GM19239 (cell line): ENCODE measurements around the gene SLAMF9.
A peak's percentile ranks its signal among the peaks of the same experiment; 100 is the strongest.

Experiments
- DNase-seq: peaks from one replicate; pipeline ENCODE4 v3.0.0; 2011; ENCODE audit warnings: low spot score; ENCODE audit not compliant: insufficient read length
- FAIRE-seq: peaks from 2 replicates; lab custom pipeline; 2011; peaks lifted over from hg19 to GRCh38; lab: Jason Lieb, UNC

The SLAMF9 gene

DNA sequence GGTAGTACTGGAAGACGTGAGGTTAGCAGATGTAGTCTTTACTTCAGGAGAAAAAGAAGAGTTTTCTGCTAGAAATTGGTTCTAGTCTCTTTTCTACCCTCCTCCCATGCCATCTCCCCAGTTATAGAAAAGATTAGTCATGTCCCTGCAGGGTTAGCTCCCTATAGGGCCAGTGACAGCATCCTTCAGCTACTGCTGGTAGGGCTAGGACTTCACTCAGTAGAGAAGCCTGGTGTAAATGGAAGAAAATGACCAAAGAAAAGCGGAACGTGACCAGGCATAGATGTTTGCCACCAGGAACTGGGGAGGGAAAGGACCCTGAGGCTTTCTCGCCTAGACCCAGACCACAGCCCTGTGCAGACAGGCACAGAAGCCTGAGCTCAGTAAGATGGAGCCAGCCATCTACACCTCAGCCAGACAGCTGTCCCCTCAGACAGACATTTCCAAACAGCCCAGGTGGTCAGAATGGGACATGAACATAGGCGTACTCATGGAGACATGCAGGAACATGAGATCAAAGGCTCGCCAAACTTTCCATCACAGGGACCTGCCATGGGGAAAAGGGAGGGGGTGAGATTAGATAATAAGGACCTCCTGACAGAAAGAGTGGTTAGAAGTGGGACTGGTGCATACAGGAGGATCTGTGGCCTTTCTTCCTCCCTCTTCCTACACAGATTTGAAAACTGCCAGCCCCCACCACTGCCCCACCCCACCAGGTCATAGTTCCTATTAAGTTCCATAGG is 23.5 kb upstream of the SLAMF9 start:
- no peak for FAIRE-seq

DNA sequence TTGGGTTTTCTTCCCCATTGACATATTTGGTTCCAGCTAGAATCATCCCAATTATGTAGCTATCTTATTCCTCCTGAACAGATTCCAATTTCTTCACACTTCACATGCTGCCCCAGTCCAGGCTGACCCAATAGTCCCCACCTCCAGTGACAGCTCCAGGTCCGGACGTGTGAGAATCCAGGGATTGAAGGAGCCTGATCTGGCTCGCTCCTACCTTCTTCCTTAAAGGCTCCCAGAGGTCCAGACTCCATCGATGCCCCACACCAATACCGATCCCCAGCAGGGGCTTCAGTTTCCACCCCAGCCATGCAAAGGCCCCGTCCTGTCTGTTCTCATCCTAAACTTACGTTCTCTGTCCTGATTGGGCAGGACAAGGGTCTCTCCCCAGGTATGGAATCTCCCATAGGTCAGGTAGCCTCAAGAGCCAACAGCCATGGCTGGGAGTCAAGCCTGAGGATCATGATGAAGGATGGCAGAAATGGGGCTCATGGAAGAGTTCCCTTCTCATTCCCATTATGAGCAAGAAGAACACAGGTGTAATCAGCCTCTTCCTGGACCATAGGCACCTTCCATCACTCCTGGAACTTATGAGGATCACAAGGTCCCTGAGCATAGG is 20.4 kb upstream of the SLAMF9 start:
- DNase-seq (no peak), FAIRE-seq (no peak)

More for the DNA sequence above, 23.5 kb upstream of the SLAMF9 start:
- no peak for DNase-seq

DNA sequence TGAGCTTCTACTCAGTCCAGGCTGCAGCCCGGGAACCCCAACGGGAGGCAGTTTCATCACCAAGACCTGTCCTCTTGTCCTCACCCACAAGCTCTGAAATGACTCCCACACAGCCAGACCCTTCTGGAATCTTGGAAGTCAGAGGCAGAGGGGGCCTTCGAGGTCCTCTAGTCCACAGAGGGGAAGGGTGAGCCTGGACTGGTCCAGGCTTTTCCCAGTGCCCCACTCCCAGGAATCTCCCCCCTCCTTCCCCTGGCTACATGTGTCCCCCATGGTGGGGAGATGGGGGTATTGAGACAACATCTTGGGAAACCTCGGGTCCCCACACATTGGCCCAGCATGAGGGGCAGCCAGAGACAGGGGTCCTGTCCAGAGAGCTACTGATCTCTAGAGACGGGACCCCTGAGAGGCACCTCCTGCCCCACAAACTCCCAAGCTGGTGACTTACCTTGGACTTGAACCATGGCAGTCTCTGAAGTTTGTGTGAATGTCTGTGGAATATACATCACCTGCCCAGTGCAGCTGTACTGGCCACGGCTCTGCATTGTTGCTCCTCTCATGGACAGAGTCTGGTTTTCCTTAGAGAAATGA is 19.4 kb upstream of the SLAMF9 start:
- DNase-seq (no peak), FAIRE-seq (no peak)

DNA sequence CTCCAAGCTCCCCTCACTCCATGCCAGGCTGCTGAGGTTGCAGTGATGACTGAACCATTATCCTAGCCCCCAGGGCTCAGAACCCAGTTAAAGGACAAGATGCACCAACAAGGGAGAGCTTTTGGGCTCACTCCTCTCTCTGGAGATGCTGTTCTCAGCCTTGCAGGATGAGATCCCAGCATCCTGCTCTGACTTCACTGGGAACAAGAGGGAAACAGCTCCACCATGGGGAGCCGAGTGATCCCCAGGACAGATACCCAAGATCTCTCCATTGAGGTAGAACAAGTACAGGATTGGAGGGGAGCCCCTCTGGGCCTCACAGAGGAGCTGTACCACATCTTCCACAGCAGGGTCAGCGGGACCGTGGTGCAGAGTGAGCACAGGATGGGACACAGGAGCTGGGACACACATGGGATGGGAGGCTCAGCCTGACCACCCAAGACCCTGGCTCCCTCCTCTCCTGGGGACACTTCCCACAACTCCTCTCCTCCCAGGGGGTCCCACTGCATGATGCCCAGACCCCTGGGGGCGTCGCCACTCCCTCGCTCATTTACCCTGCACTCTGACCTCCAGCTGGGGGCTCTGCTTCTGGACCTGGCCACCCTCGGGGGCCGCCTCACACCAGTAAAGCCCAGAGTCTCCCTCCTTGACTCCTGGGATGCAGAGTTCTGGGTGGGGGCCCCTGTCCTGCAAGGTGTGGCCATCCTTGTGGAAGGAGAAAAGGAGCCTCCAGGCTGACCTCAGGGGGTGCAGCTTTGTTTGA is 18.6 kb upstream of the SLAMF9 start:
- FAIRE-seq (no peak), DNase-seq (no peak)

DNA sequence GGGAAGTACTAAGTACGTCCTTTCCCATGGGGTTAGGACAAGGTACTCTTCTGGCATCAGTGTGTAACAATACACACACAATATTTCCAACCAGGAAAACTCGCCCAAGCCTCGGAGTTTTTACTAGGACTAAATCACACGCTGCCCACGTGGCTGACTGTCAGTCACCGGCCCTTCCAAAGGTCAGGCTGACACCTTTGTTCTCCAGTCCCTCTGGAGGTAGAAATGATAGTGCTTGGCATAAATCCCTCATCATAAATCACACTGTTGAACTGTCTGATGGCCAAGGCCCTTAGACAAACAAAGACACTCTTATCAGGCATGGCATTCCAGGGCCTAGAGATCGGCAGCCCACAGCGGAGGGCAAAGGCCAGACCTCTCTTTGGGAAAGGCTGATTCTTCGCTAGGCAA is 16.9 kb upstream of the SLAMF9 start:
- FAIRE-seq = no peak
- DNase-seq = no peak

DNA sequence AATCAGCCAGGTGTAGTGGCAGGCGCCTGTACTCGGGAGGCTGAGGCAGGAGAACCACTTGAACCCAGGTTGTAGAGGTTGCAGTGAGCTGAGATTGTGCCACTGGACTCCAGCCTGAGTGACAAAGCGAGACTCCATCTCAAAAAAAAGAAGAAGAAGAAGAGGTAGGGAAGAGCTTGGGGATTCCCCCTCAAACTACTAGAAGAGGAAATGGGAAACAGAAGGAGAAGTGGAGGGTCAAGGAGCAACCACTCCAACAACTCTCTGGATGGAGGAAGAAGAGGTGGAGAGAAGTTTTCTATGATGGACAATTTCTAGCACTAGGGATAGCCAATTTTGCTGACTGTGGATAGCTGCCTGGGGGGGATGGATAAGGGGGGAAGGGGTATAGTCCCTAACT is 14.9 kb upstream of the SLAMF9 start:
- DNase-seq (no peak), FAIRE-seq (no peak)

DNA sequence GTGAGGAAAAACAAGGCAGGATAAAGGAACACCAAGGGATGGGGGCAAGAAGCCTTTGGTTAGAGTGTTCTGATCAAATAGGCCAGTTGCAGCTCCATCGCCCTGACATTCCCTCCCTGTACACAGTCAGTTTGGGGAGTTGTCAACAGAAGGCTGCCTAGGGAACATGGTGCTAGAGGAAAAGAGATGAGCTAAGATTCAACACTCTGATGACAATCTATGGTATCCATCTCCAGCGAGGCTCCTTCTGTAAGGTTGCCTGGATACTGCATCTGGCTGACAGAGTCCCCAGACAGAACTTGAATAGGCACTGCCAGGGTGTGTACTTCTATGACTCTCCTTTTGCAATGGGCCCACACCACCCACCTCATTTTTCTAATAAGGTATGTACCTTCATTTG is 11.2 kb upstream of the SLAMF9 start:
- DNase-seq (no peak), FAIRE-seq (no peak)

DNA sequence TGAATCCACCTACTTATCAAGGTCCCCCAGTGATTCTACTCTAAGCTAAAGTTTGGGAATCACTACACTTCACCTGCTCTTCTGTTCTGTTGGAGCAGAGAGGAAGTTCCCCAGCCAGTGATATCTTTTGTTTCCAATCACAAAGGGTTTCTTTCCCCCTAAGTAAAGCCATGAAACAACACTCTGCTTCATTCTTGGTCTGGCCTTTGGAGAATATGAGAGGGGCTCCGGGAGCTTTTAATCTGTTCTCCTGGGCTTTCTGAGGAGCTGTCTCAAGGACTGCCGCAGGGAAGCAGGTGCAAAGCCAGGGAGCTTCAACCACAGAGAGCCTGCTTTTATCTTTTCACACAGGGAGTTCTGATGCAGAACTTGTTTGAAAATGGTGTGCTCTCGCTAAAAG is 10.1 kb upstream of the SLAMF9 start:
- no peak for DNase-seq
- no peak for FAIRE-seq

DNA sequence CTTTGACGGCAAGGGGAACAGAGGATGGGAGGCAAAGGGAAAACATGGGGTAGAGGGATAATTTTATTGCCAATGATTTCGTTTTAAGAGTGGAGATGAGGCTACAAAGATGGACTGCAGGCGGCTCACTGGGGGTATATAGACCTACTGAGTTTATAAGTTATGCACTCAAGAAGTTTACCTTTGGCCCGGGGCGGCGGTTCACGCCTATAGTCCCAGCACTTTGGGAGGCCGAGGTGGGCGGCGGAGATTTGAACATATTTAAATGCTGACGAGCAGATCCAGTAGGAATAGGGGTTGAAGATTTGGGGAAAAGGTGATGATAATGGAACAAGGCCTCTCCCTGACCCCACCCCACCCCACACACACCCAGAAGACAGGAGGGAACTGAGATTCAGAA is 8.1 kb upstream of the SLAMF9 start:
- DNase-seq (no peak), FAIRE-seq (no peak)

DNA sequence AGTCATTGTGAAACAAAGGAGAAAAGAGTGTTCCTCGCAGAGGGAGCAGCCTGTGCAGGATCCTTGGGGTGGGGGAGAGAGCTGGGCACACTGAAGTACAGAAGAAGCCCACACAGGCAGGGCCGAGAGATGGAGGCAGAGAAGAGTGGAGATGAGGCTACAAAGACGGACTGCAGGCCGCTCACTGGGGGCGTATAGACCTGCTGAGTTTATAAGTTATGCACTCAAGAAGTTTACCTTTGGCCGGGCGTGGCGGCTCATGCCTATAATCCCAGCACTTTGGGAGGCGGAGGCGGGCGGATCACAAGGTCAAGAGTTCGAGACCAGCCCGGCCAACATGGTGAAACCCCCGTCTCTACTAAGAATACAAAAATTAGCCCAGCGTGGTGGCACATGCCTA is 7.6 kb upstream of the SLAMF9 start:
- FAIRE-seq (no peak), DNase-seq (no peak)

DNA sequence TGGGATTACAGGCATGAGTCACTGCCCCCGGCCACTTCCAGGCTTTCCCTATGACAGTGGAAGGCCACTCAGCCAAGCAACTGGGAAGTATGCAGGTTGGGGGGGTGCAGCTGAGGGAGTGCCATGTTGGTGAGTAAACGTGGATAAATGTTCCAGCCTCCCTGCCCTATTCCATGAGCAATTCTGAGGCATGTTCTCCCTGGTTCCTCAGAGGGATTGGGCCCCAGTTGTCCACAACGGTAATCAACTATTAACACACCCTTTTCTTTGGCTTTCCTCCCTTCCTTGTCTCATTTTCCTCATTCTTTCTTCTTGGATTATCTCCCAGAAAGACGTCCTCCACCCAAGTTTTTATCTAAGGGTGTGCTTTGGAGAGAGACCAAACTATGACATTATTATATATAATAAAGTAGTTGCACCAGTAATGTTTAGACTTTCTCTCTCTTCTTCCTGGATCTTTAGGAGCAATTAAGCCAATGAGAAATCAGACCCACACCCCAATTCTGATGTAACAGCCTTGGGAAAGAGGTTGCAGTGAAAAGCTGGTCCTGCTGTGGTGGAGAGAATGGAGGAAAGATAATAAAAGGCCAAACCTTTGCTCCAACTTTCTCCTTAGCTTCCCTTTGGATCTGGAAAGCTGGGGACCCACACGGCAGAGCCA is 6.8 kb upstream of the SLAMF9 start:
- no peak for FAIRE-seq

DNA sequence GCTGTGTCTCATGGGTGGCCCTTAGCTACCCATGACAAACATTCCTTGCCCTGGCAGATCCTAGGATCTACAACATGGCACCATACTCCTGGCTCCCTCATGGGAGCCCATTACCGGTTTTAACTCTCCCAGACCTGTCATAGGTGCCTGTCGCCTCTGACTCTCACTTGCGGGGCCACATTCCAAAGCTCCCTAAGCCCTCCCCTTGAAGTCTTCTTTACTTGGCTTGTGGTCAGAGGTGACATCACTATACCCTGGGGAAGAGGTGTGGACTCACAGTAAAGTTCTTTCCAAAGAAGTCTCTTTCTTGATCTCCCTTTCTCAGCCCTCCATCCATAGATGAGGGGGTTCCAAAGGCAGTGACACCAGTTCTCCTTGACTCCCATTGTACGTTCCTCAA is 5.4 kb upstream of the SLAMF9 start:
- FAIRE-seq (no peak), DNase-seq (no peak)

More for the DNA sequence above, 6.8 kb upstream of the SLAMF9 start:
- no peak for DNase-seq

DNA sequence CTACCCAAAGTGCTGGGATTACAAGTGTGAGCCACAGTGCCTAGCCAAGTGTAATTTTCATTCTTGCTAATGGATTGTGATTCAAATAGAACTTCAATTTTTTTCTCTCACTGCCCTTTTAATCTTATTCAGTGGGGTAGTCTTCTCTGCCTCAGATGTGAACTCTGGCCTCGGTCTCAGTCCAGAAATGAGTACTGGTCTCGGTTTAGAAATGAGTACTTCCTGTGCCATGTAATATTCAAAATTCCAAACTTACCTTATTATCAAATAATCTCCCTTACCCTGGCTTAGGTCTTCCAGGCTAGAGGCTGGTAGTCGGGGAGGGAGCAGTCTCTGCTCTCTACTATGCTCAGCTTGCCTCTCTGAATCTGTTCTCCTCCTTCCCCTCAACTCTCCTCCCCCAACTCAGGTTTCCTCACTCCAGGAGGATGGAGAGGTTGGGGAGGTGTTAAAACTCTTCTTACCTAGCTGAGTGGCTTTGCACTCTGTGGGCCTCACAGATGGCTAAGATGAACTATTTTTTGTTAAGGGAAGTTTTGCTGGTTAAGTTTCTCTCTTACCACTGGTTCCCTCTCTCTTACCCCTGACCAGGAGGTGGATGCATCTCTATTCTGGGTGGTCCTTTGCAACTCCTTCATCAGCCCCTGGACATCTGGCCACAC is 4.8 kb upstream of the SLAMF9 start:
- FAIRE-seq (peak; percentile 72), DNase-seq (no peak)

DNA sequence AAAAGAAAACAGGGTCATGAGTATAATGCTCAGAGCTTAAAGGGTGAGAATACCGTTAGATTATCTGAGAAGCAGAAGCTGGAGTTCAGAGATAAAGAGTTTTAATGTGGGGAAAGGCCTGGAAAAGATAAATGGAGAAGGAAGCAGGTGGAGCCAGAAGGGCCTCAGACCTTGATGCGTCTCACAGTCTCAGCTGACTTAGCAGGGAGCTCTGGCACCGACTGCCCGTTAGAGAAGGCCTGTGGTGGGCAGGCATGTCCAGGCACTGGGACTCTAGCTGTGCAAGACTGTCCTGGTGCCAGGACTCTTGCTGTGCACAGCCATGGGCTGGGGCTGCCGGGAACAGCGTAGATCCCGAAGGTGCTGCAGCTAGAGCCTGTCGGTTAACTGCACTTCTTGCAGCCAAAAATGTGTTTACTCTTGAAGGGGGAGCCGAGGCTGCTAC is 3.8 kb upstream of the SLAMF9 start:
- DNase-seq (no peak), FAIRE-seq (no peak)

DNA sequence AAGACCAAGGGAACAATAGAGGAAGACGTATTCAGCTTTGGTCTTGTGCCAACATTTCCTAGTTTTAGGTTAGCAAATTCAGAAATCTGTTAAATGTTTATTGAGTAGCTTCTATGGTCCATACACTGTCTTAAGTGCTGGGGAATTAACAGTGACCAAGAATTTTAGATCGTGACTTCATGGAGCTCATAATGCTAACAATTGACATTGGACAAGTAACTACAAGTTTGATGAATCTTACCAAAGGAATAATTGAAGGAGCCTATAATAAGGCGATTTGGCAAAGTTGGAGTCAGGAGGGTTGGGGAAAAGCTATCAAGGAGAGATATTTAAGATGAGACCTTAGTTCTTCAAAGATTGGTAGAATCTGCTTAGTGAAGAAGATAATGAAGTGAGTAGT is 1.4 kb upstream of the SLAMF9 start:
- FAIRE-seq (no peak), DNase-seq (no peak)

DNA sequence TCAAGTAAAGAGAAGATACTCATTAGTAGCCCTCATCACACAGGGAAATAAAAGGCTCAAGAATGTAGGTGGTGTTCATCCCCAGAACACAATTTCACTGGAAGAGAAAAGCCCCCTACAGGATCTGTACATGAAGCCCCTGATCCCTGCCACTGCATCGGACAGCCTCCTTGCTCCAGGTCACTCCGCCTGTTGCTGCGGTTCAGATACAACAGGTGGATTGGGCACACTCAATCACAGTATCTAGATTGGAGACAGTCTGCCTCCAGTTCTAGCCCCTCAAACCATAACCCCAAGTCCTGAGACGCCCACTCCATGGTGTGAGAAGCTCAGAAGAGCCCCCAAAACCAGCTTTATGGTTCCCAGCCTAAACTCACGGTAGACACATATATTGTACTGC is 1.1 kb downstream of the SLAMF9 start:
- FAIRE-seq (no peak), DNase-seq (no peak)

DNA sequence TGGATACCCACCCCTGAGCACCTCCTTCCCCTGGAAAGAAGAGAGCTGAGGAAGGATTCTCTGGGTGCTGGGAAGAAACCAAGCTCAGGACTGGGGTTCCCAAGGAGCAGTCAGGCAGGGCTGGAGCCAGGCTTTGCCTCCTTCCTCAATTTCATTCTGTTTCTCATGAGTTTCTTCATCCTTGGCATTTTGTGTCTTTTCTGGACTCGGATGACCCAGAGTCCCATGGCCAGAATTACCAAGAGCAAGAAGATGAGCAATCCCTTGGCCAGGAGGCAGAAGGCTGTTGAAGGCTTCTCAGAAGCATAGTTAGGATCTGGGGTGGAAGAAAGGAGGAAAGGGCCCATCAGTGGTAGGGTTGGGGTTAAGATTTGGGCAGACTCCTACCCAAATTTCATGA is 2.5 kb downstream of the SLAMF9 start:
- no peak for FAIRE-seq
- DNase-seq = no peak

DNA sequence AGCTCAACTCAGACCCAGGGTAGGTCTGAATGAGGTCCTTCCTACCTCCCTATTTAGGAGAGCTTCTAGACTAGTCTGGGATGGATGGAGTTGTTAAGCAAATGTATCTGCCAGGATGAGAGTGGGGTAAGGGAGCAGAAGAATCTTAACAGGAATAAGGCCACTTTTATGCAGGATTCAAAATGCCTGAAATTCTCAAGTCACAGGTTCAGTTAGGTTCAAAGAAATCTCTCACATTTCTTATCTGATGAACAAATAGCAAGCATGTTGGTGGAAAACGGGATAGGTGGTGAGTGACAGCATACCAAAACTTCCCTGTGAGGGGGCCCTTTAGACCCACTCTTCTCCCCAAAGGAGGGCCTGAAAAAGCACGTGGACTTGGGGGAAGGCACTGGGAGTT is 3.0 kb downstream of the SLAMF9 start:
- no peak for FAIRE-seq
- DNase-seq = no peak

DNA sequence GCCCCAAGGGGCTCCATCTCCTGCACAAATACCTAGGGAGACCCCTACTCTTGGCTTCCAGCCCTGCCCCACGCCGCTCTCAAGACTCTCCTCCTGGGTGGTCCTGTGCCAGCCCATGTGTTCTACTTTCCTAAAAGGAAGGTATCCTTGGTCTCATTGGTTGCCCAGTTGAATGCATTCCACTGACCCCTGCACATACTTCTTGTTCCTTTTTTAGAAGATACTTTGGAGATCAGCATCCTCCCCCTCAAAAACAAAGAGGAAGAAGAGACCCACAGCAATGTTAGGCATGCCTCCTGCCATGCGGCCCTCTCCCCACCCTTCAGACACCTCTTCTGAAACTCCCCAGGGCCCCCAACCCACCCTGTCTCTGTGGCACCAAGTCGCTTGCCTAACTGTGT is 4.1 kb downstream of the SLAMF9 start:
- no peak for DNase-seq
- FAIRE-seq = no peak

DNA sequence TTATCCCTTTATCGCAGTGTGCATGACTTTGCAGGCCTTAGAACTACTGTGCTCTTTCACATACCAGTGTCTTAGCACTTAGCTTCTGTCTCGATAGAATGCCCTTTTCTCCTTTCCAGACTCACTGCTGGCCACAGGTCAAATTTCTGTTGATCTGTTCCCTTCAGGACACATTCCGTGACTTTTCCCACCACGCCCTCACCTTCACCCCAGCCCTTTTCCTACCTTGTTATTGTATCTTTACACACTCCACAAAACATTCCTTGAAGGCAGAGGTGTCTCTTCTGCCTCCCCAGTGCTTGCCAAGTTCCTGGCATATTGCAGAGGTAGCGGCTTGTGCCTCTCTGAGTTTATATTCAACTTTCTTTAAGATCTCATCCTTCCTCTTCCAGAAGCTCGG is 4.9 kb downstream of the SLAMF9 start:
- DNase-seq (no peak), FAIRE-seq (no peak)
